KOPT-K1 (cell line): ENCODE results near the gene TTC19.
"Not testable (repeated sequence)": the region's sequence is repeated elsewhere in the genome, so short reads cannot be mapped to it uniquely, and the experiment has no call there.

Experiments used
- H3K27ac ChIP-seq: fragments of 200-600 bp; sonication (generic); 2 replicates; pipeline ENCODE4 v1.5.1; 2016; ENCODE audit warnings: antibody characterized with exemption, mild to moderate bottlenecking, low read depth, low read length; ENCODE audit not compliant: poor library complexity, severe bottlenecking
- H3K36me3 ChIP-seq: fragments of 200-600 bp; sonication (generic); 2 replicates; pipeline ENCODE4 v1.5.1; 2017; ENCODE audit warnings: antibody characterized with exemption, mild to moderate bottlenecking, low read length, moderate library complexity; ENCODE audit not compliant: insufficient read depth
- H3K9me3 ChIP-seq: fragments of 200-600 bp; sonication (generic); 2 replicates; pipeline ENCODE4 v1.5.1; 2017; ENCODE audit warnings: antibody characterized with exemption, low read length, mild to moderate bottlenecking; ENCODE audit not compliant: insufficient read depth, poor library complexity, severe bottlenecking

TTC19 gene

DNA sequence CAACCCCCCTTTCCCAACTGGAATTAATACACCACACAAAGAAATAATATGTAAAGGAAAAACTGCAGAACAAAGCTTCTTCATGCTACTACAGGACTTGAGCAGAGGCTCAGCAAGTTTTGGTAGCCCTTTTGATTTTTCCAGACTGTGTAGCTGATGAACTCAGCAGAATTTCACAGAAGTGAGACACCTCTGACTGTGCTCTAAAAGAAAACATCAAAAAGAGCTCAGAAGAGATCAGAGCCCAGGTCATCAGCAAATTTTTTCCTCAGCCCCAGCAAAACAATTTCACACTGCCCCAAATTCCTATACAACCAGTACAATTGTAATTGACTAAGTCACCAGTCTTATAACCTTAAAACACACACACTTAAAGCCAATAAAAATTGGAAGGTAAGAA lies 38.0 kb downstream of the TTC19 start:
- Histone ChIP-seq H3K36me3 (peaks cover 97% of the 10 kb centered on the region), H3K9me3 (no peaks in the 10 kb centered on the region), H3K27ac (no peak overlapping the region)

DNA sequence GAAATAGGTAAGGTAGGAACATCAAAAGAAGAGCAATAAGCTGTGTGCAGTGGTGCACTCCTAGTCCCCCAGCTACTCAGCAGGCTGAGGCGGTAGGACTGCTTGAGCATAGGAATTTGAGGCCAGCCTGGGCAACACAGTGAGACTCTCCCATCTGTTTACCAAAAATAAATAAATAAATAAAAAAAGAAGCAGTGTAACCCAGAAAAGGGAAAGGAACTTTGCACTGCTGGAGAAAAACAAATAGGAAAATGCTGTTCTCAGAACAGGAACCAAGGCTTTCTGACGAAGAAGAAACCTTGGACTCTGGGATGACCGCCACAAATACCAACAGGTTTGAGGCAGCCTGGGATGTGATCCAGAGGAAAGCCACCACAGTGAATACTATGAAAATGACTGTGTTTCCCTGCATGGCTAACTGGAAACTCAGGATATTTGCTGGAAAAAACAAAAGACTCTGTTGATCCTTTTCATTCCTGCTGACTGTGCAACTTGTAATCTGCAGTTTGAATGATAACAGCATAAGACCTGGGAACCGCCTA lies 41.2 kb downstream of the TTC19 start:
- H3K36me3 ChIP-seq, result peaks cover 97% of the 10 kb centered on the region
- H3K9me3 ChIP-seq, result no peaks in the 10 kb centered on the region
- no peak overlapping the region for H3K27ac ChIP-seq

- no peak overlapping the region for H3K27ac ChIP-seq
- peaks cover 97% of the 10 kb centered on the region for H3K36me3 ChIP-seq
- H3K9me3 ChIP-seq, result no peaks in the 10 kb centered on the region
Observed at GRCh38 chr17:16044487-16044886, 44.9 kb downstream of the TTC19 start.

GRCh38 chr17:16046966-16047365 lies 47.3 kb downstream of the TTC19 start:
- peaks cover 98% of the 10 kb centered on the region for H3K36me3 ChIP-seq
- H3K9me3 ChIP-seq, result no peaks in the 10 kb centered on the region
- no peak overlapping the region for H3K27ac ChIP-seq

DNA sequence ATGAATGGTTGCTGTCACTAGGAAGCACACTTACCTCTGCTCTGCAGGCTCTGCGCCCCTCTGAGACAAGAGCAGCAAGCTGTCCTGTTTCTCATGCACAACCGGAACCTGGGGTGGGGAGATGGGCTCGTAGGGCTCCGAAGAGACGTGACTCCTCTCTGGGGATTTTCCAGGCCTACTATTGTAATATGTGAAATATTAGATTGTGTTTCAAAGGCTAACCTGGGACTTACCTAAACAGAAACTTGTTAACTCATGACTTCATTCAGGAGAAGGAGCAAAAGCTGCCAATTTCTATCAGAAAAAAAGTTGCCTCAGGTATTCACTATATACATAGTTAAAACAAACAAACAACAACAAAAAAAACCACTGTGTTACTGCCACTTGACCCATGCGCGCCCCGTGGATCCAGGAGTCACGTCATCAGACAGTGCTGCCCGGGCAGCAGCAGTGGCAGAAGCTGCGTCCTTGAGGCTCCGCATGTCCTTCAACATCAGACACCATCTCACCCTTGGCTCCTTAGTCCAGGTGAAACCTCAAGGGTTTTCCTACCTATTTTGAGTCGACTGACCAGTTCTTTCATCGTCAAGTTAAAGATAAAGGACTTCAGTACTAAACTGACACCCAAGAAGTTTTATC lies 49.3 kb downstream of the TTC19 start:
- Histone ChIP-seq H3K9me3 (no peaks in the 10 kb centered on the region), H3K27ac (no peak overlapping the region), H3K36me3 (peaks cover 92% of the 10 kb centered on the region)

GRCh38 chr17:16050844-16051243 lies 51.2 kb downstream of the TTC19 start:
- H3K36me3 ChIP-seq, result peaks cover 92% of the 10 kb centered on the region
- H3K27ac ChIP-seq, result no peak overlapping the region
- H3K9me3 ChIP-seq, result no peaks in the 10 kb centered on the region

DNA sequence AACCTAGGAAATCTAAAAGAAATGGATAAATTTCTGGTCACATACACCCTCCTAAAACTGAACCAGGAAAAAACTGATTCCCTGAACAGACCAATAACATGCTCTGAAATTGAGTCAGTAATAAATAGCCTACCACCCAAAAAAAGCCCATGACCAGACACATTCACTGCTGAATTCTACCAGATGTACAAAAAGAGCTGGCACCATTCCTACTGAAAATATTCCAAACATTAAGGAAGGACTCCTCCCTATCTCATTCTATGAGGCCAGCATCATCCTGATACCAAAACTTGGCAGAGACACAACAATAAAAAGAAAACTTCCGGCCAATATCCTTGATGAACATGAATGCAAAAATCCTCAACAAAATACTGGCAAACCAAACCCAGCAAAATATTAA lies 52.9 kb downstream of the TTC19 start:
- Histone ChIP-seq H3K9me3 (no peaks in the 10 kb centered on the region), H3K27ac (no peak overlapping the region), H3K36me3 (peaks cover 92% of the 10 kb centered on the region)

GRCh38 chr17:16055139-16055538 lies 55.5 kb downstream of the TTC19 start:
- not testable (repeated sequence) for H3K27ac ChIP-seq, H3K9me3 ChIP-seq
- H3K36me3 ChIP-seq, result peaks cover 94% of the 10 kb centered on the region

GRCh38 chr17:16061631-16062030 lies 62.0 kb downstream of the TTC19 start:
- Histone ChIP-seq H3K36me3 (peaks cover 100% of the 10 kb centered on the region), H3K9me3 (no peaks in the 10 kb centered on the region), H3K27ac (no peak overlapping the region)

DNA sequence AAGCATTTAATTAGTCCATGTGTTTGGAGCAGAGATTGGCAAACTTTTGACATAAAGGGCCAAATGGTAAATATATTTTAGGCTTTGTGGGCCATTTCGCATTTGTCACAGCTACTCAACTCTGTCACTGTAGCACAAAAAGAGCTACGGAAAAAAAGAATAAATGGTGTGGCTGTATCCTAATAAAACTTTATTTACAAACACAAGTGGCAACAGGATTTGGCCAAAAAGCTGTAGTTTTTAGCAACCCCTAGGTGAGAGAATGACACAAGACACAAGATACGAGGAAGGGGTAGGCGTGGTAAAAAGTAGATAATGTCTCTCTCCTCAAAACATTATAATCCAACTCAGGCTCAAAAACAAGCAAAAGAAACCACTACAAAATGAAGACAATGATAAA lies 66.5 kb downstream of the TTC19 start:
- Histone ChIP-seq H3K9me3 (no peaks in the 10 kb centered on the region), H3K36me3 (peaks cover 100% of the 10 kb centered on the region), H3K27ac (no peak overlapping the region)

GRCh38 chr17:16068323-16068722 lies 68.7 kb downstream of the TTC19 start:
- Histone ChIP-seq H3K9me3 (no peaks in the 10 kb centered on the region), H3K36me3 (peaks cover 99% of the 10 kb centered on the region), H3K27ac (no peak overlapping the region)

- H3K27ac ChIP-seq, result no peak overlapping the region
- H3K9me3 ChIP-seq, result no peaks in the 10 kb centered on the region
- peaks cover 95% of the 10 kb centered on the region for H3K36me3 ChIP-seq
Observed at GRCh38 chr17:16072031-16072430, 72.4 kb downstream of the TTC19 start.

DNA sequence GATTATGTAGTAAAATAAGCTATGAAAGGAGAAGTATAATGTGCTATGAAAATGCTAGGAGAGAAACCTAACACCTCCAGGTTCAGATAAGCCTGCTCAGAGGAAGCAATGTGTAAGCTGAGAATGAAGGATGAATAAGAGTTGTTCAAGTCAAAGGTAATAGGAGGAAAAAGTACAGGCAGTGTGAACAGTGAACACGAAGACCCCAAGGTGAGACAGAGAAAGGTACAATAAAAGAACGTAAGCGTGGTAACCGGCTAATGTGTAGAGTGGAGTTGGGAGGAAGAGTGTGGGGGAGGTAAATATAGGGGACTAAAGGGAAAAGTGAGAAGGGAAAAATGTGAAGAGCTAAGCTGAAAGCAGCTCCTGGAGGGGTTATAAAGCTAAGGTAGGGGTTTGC lies 74.2 kb downstream of the TTC19 start:
- H3K27ac ChIP-seq, result no peak overlapping the region
- no peaks in the 10 kb centered on the region for H3K9me3 ChIP-seq
- peaks cover 90% of the 10 kb centered on the region for H3K36me3 ChIP-seq

DNA sequence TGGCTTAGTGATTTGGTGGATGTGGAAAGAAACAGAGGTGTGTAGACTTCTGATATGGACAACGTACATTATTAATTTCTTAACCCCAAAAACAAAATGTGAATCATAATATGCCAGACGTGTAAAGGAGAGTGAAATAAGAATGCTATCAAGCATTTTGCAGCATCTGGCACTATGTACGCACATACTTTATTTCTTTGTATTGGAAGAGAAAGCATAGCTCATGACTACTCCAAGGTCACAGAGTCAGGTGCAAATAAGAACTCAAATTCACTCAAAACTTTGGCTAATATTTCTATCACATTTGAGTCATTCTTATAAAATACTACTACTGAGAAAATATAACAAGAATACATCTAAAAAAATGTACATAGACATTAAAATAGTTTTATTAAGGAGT lies 74.8 kb downstream of the TTC19 start:
- no peak overlapping the region for H3K27ac ChIP-seq
- H3K36me3 ChIP-seq, result peaks cover 90% of the 10 kb centered on the region
- no peaks in the 10 kb centered on the region for H3K9me3 ChIP-seq

DNA sequence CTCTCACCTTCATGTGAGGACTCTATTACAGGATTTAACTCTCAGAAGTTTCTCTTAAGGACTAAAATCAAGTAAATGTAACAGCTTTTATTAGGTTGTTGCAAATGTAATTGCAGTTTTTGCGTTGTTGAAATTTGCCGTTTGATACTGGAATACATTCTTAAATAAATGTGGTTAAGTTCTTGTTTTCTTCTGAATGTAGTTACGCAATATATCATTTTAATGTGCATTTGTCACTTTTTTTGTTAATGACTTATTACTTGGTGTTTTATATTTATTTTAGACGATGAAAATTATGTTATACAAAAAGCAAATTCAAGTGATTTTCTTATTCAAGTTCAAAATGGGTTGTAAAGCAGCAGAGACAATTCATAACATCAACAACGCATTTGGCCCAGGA lies 76.3 kb downstream of the TTC19 start:
- Histone ChIP-seq H3K36me3 (peaks cover 87% of the 10 kb centered on the region), H3K9me3 (no peaks in the 10 kb centered on the region), H3K27ac (no peak overlapping the region)
